A549 (cell line): ENCODE measurements around the gene SDF2.

Experiments
- CTCF ChIP-seq: fragments of >200 bp; sonication (Bioruptor Twin); formaldehyde crosslinking; IDR thresholded peaks from 3 replicates; pipeline ENCODE4 v1.5.1; 2016
- KDM1A ChIP-seq: fragments of 200-600 bp; sonication (generic); IDR thresholded peaks from 2 replicates; pipeline ENCODE4 v1.6.1; 2016; ENCODE audit warnings: low read depth, mild to moderate bottlenecking
- POLR2A ChIP-seq: IDR thresholded peaks from 2 replicates; pipeline ENCODE4 v1.6.1; 2012; ENCODE audit warnings: mild to moderate bottlenecking, low read length

- TF ChIP-seq KDM1A (no peak), POLR2A (no peak), CTCF (no peak)
Measured at GRCh38 chr17:28646039-28646754, 15.5 kb downstream of the SDF2 start.
